ENCODE measurements around the gene CHRNA4. TPM values are rescaled to one million over a fixed set of nuclear protein-coding genes. Genes with fewer than 3 reads are reported as not detected.

Gene CHRNA4
- total RNA-seq (2014; rRNA removed; shearing (Covaris generic)), result not detected in 2 replicates
- polyA plus RNA-seq (2015; cell fraction: cytosol; rRNA removed), result not detected in 2 replicates
- polyA plus RNA-seq (2015; cell fraction: nucleus; rRNA removed), result not detected in 2 replicates

DNA sequence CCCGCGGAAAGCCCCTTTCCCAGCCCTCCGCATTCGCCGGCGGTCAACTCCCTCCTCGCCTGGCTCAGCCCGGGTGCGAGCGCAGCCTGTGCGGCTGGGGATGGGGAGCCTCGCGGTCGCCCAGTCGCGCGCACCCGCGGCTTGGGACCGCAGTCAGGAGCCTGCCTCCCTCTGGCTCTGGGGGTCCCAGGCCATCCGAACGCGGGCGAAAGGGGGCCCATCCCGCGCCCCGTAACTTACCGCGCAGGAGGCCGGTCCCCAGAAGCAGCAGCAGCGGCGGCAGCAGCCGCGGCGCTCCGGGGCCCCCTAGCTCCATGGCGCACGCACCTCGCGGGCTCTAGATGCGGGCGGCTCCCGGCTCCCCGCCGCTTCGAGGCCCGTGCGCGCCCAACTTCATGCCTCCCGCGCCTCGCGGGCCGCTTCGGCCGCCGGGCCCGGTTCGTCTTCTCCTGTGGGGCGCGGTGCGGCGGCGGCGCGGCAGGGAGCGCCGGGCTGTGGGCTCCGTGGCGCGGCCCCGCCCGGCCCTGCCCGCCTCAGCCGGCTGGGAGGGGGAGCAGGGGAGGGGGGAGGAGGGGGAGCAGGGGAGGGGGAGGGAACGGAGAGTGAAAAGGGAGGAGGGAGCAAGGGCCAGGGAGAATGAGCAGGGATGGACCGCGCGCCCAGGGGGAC, at the start of gene CHRNA4:
CHRNA4 (minus strand) TSS at position 500 of the 669 bp plus-strand sequence; CDS start at position 316, 184 bp downstream.
- no peak for DNase-seq (ENCODE audit: low read depth, low spot score)
- in situ Hi-C loops (cut with HindIII; ENCODE audit: low pct_unique_long_range_greater_than_20kb, low sequenced_read_pairs), result no loop called here

DNA sequence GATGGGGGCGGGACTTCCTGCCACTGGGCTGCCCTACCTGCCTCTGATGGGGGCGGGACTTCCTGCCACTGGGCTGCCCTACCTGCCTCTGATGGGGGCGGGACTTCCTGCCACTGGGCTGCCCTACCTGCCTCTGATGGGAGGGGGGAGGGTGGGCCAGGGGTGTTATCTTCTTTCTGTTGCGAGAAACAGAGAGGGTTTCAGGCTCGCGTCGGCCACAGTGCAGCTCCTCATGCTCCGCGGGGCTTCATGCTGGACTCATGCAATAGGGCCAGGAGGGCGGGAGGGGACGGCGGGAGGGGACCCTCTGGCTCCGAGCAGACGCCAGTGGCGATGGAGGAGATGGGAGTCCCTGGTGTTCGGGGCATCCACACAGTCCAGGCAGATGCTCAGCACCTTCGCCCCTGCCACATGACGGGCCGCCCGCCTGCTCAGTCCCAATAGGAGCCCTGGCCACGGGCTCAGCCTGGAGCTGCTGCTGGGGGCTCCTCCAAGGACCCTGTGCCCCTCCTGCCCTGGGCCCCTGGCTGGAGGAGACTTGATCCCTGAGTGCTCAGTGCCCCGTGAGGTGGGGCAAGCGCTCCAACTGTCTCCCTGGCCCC, 48.8 kb upstream of the CHRNA4 start:
- in situ Hi-C loops (cut with HindIII; ENCODE audit: low pct_unique_long_range_greater_than_20kb, low sequenced_read_pairs), result no loop called here
- no peak for DNase-seq (ENCODE audit: low read depth, low spot score)

DNA sequence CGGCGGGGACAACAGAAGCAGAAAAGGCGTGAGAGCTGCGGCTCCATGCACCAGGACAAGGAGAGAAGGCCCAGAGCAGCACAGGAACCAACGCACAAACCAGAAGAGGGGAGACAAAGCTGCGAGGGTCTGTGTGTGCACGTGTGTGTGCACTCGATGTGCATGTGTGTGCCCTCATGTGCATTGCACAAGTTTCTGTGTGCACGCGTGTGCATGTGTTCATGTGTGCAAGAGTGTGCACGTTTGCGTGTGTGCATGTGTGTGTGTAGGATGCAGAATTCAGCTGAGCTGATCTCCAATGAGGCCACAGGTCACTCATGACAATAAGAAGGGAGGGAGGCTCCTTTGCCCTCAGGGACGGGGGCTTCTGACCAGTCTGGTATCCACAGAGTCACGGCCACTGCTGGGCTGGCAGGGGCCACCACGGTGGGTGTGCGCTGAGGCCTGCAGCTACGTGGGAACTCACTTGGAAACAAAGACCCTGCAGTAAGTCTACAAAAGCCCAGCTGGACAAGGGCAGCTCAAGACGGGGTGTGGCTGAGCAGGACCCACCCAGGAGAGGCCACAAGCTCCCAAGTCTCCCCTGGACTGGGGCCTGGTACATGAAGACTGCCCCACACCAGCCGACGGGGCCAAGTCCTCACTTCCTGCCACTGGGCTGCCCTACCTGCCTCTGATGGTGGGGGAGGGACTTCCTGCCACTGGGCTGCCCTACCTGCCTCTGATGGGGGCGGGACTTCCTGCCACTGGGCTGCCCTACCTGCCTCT, 48.1 kb upstream of the CHRNA4 start:
- in situ Hi-C loops (cut with HindIII; ENCODE audit: low pct_unique_long_range_greater_than_20kb, low sequenced_read_pairs), result no loop called here
- no peak for DNase-seq (ENCODE audit: low read depth, low spot score)

DNA sequence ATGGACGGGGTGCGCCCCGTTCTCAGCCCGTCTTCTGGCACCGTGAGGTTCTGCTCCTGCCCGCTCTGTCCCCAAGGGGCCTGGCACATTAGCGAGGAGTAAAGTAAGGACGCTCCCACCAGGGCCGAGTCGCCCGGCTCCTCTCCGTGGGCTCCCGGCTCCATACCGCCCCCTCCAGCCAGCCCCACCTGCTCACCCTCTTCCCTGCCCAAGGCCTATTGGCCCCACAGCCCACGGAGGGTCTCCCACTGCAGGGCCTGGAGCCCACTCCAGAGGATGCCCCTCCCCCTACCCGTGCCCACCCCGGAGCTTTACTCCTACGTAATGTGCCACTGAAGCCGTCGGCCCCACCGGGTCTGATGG, 47.5 kb upstream of the CHRNA4 start:
- in situ Hi-C loops (cut with HindIII; ENCODE audit: low pct_unique_long_range_greater_than_20kb, low sequenced_read_pairs), result no loop called here
- no peak for DNase-seq (ENCODE audit: low read depth, low spot score)

DNA sequence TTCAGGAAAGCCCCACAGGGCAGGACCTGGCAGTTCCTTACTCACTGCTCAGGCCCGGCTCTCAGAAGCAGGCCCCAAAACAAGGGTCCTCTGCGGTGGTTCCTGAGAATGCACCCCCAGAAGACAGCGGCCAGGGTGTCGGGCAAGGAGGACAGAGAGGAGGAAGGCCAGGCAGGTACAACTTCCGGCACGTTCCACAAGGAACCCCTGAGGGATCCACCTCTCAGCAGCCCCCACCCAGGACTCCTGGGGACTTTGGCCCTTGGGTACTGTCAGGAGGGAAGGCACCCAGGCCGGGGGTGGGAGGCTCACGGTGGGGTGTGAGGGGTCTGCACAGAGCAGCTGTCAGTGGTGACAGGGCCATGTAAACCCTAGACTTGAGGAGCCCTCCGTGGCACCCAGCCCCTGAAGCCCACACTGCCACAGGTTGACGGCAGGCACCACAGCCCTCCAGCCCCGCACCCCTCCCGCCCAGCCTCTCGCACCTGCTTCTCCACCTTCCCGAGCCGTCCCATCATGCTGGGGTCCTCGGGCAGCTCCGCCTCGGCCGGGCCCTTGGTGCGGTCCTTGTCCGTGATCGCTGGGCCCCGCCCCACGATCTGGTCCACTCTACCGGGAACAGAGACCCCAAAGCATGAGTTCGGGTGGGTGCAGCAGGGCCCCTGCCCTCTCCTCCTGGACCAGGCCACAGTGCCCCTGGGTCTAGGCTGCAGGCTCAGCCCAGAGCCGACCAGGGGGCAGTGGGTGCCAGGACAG, 47.0 kb upstream of the CHRNA4 start:
- DNase-seq (ENCODE audit: low read depth, low spot score), result no peak
- in situ Hi-C loops (cut with HindIII; ENCODE audit: low pct_unique_long_range_greater_than_20kb, low sequenced_read_pairs), result no loop called here

DNA sequence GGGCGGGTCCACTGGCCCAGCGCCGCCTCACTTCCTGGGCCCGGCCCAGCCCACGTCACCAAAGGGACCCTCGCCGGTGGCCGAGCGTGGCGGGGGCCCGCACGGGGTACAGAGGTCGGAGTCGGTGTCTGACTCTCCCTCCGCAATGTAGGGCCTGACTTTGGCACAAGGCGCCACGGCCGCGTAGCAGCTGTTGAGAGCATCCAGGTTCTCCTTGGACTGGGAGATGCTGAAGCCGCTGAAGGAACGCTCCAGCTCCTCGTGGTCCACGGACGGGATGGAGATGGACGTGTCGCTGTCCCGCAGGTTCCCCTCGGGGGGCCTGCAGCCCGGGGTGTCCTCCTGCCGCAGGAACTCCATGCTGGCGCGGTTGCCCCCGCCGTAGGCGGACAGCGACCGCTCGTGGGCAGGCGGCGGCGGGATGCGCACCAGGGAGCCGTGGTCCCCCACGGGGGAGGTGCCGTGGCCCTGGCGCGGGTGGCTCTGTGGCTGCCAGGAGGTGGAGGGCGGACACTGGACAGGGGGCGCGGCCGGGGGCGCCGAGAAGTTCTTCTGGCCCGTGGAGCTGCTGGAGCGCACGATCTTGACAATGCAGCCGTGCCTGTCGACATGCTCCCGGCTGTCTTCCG, 45.6 kb upstream of the CHRNA4 start:
- in situ Hi-C loops (cut with HindIII; ENCODE audit: low pct_unique_long_range_greater_than_20kb, low sequenced_read_pairs), result no loop called here

DNA sequence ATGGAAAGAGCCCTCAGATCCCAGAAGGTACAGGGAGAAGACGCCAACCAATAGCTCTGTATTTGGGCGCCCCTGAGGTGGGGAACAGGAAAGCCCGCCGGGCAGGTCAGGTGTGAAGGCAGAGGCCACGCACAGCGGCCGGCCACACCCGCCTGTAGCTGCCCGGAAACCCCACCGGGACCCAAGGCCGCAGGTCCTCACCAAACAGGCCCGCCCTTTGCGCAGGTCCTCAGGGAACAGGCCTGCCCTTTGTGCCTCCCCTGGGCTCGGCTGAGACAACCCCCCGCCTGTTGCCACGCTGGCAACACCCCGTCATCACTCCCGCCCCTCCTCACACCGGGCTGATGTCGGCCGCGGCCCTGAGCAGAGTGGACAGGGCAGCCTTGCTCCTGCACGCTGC, 44.9 kb upstream of the CHRNA4 start:
- in situ Hi-C loops (cut with HindIII; ENCODE audit: low pct_unique_long_range_greater_than_20kb, low sequenced_read_pairs), result no loop called here
- no peak for DNase-seq (ENCODE audit: low read depth, low spot score)

More for the DNA sequence above, 45.6 kb upstream of the CHRNA4 start:
- DNase-seq (ENCODE audit: low read depth, low spot score), result no peak

DNA sequence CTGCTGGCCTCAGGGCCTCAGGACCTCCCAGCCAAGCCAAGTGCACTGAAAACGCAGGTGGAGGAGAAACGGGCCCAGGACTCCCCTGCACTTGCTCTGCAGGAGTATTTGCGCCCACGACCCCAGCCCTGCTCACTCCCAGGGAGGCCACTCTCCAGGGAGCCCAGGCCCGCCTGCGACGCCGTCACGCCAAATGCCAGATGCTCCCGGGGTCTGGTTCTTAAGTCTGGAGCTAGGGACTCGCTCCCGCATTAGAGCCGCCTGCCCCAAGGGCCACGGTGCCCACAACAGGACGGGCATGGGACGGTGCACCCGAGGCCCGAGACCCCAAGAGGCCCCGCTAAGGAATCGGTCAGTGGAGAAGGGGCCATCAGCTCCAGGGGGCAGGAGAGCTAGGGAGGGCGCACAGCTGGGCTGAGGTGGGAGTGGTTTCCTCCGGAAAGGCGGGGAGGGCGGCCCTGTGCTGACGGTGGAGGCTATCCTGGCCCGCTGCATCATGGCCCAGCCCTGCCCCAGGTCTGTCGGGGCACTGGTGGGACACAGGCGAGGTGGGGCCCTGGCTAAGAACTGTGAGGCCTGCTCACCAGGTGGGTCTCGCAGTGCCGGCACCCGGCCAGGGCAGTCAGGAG, 44.1 kb upstream of the CHRNA4 start:
- in situ Hi-C loops (cut with HindIII; ENCODE audit: low pct_unique_long_range_greater_than_20kb, low sequenced_read_pairs), result no loop called here
- no peak for DNase-seq (ENCODE audit: low read depth, low spot score)

DNA sequence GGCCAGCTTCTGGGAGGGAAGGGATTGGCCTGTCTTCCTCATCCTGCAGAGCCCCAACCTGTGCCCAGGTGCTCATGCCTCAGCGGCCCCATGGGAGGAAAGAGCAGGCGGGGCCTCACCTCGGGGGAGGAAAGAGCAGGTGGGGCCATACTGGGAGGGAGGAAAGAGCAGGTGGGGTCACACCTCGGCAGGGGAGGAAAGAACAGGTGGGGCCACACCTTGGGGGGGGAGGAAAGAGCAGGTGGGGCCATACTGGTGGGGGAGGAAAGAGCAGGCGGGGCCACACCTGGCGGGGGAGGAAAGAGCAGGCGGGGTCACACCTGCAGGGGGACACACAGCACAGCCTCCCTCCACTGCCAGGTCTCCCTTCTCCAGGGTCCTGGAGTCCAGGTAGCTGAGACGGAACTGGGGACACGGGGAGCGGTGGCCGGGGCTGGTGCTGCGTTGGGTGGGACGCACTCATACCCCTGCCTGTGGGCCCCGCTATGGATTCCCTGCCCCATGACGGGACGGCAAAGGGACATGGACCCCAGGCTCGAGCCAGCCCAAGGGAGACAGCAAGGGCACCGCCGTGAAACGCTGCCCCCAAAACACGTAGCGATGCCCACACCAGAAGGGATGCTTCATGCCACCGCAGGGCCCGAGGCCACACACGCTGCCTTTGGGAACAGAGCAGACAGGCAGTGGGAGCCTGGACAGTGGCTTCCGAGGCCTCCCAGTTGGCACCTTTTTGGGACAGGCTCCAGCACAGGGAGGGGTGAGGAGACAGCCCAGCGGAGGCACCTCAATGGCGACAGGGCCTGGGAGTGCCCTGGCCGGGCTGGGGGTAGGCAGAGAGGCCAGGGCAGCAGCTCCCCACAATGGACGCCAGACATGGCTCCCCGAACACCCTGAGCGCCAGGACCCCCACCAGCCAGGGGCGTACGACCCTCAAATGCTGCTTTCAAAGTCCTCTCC, 43.3 kb upstream of the CHRNA4 start:
- no peak for DNase-seq (ENCODE audit: low read depth, low spot score)
- in situ Hi-C loops (cut with HindIII; ENCODE audit: low pct_unique_long_range_greater_than_20kb, low sequenced_read_pairs), result no loop called here

DNA sequence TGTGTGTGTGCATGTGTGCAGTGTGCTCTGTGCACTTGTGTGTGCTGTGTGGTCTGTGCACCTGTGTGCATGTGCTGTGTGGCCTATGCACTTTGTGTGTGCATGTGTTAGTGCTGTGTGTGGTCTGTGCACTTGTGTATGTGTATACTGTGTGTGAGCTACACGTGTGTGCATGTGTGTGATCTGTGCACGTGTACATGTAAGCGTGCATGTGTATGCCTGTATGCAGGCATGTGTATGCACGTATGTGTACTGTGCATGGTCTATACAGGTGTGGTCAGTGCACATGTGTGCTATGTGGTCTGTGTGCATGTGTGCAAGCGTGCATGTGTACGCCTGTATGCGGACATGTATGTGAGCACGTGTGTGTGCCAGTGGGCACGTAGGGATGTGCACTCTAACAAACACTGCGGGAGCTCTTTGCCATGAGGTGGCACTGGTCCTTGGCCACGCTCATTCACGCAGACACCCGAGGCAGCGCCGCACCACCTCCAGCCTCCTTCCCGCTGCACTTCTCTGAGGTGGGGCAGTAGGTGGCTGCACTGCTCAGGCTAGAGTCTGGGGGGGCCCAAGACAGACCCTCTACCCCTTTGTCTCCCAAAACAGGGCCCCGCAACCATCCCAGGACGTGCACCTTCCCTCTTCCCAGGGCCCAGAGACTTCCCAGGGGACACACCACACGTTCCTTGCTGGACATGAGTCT, 42.4 kb upstream of the CHRNA4 start:
- in situ Hi-C loops (cut with HindIII; ENCODE audit: low pct_unique_long_range_greater_than_20kb, low sequenced_read_pairs), result no loop called here

DNA sequence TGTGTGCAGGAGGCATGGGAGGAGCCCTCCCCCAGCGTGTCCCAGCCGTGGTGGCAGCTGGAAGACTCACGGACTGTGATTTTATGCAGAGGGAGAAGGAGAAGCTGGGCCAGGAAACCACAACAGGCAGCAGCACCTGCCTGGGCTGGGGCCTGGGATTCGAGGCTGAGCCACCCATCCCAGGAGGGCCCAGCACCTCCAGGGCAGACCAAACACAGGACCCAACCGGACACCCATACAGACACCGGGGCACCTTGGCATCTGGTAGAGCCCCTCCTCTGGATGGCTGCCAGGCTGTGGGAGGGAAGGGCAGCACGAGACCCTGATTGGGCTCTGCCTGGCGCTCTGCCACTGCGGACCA, 41.7 kb upstream of the CHRNA4 start:
- no peak for DNase-seq (ENCODE audit: low read depth, low spot score)
- in situ Hi-C loops (cut with HindIII; ENCODE audit: low pct_unique_long_range_greater_than_20kb, low sequenced_read_pairs), result no loop called here

More for the DNA sequence above, 42.4 kb upstream of the CHRNA4 start:
- DNase-seq (ENCODE audit: low read depth, low spot score), result no peak

DNA sequence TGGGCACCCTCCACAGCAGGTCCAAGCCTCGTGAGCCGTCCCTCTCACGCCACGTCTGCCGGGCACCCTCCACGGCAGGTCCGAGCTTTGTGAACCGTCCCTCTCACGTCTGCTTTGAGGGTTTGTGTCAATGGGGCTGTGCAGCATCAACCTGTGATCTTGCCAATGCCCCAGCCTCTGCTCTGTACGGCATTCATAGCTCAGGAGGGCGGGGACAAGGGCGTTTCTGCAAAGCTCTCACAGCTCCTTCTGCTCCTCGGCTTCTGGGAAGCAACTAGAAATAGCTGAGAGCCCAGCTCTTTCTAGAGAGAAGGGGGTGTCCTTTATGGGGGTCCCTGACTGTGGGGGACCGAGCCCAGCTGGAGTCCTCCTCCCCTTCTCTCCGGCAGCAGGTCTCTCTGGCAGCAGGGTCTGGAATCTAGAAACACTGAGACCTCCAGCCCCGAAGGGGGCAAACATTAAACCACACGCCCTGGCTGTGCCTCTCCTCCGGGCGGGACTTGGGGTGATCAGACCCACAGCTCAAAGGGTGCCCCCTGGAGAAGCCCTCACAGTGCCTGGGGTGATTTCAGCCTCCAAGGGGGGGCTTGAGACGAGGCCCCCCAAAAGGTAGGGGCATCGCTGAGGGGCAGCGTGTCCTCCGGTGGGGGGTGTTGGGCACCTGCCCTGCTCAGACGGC, 41.2 kb upstream of the CHRNA4 start:
- in situ Hi-C loops (cut with HindIII; ENCODE audit: low pct_unique_long_range_greater_than_20kb, low sequenced_read_pairs), result no loop called here

DNA sequence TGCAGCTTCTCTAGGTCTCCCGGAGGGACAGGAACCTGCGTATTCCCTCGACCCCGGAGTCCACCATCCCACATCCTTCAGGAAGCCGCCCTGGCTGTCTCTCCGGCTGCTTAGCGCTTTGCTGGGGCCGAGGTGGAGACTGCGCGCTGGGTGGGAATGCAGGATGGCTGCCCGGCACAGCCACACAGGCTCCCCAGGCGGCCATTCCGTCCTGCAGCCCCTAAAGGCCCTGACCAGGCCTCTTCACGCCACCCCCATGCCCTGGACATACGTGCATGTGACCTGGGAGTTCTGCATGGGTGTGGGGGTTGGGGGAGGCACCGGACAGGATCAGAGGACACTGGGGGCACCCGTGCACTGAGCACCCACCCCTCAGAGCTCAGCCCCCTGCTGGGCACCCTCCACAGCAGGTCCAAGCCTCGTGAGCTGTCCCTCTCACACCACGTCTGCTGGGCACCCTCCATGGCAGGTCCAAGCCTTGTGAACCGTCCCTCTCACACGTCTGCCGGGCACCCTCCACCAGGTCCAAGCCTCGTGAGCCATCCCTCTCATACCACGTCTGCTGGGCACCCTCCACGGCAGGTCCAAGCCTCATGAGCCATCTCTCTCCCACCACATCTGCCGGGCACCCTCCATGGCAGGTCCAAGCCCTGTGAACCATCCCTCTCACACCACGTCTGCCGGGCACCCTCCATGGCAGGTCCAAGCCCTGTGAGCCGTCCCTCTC, 40.4 kb upstream of the CHRNA4 start:
- in situ Hi-C loops (cut with HindIII; ENCODE audit: low pct_unique_long_range_greater_than_20kb, low sequenced_read_pairs), result no loop called here
- no peak for DNase-seq (ENCODE audit: low read depth, low spot score)

More for the DNA sequence above, 41.2 kb upstream of the CHRNA4 start:
- DNase-seq (ENCODE audit: low read depth, low spot score), result peak; percentile 24

DNA sequence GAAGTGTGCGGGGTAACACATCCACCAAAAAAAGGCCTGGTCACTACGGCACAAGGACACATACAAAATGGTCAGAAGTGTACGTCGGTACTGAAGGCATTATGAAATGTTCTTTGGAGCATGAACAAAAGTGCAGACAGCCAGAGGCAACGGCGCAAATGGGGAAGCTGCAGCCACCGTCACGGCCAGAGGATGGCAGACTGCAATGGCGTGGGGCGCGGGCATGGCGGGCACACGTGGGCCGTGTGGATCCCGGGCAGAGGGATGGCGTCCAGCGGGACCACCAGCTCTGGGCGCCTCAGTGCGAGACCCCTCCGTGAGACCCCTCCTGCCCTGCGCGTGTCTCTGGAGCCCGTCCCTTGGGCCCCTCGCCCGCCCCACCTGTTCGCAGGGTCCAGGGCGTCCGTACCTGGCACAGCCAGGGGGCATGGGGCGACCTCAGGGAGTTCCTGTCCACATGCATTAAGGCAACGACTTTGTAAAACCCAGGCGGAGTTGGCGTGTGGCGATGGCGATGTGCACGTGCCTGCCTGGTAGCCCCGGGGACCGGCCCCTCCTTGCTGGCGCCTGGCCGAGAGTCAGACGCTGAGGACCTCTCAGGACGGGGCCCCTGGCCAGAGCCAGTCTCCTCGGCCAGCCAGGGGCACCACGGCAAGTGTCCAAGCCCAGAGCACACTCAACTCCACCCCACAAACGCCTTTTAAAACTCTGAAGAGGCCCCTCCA, 39.5 kb upstream of the CHRNA4 start:
- in situ Hi-C loops (cut with HindIII; ENCODE audit: low pct_unique_long_range_greater_than_20kb, low sequenced_read_pairs), result no loop called here
- no peak for DNase-seq (ENCODE audit: low read depth, low spot score)

Data from SK-MEL-5 (cell line).